ENCODE data around the gene CARD10. TPM values are rescaled to one million over a fixed set of nuclear protein-coding genes. Genes with fewer than 3 reads are reported as not detected.

The CARD10 gene
- polyA plus RNA-seq, 3 donors = 0.03 TPM; not detected in 2

GRCh38 chr22:37480387-37481346 lies 38.5 kb downstream of the CARD10 start:
- Histone ChIP-seq H3K79me2 (ENCODE audit: insufficient read depth, low read length) (peaks cover 65% of the 10 kb centered on the region), H3K27me3 (ENCODE audit: control insufficient read depth in 2 of 2, insufficient read depth in 2 of 2, low read length in 2 of 2) (no peaks in the 10 kb centered on the region), H3K27ac (ENCODE audit: low read depth in 1 of 2, low read length in 2 of 2) (peak overlapping the region in 1 of 2 donors; percentile 93), H3K4me3 (replicated peaks in 1 of 3; ENCODE audit: low read depth in 2 of 3, low read length in 3 of 3) (no peak overlapping the region), H3K4me2 (replicated peaks; ENCODE audit: extremely low read depth, low read length, poor library complexity, severe bottlenecking) (no peak overlapping the region), H2AFZ (ENCODE audit: insufficient read depth, low read depth, low read length, poor library complexity, severe bottlenecking) (no peak overlapping the region), H3K9me3 (replicated peaks in 1 of 2; ENCODE audit: control insufficient read depth in 1 of 2, insufficient read depth in 1 of 2, low read length in 2 of 2) (no peaks in the 10 kb centered on the region), H4K20me1 (ENCODE audit: insufficient read depth, low read length) (peaks cover 86% of the 10 kb centered on the region), H3K36me3 (replicated peaks in 1 of 2; ENCODE audit: control insufficient read depth in 1 of 2, insufficient read depth in 2 of 2, low read length in 2 of 2) (peaks cover 52 to 70% of the 10 kb centered on the region in 2 donors), H3K4me1 (ENCODE audit: control insufficient read depth in 1 of 2, insufficient read depth in 2 of 2, low read length in 2 of 2) (peaks cover 23 to 38% of the 10 kb centered on the region in 2 donors), H3K9ac (ENCODE audit: insufficient read depth, low read length, poor library complexity, severe bottlenecking) (no peak overlapping the region)
- Mint-ChIP-seq H3K4me3 (no peak overlapping the region), H3K27me3 (ENCODE audit: low read depth in 3 of 3) (peaks cover 0 to 4% (median 1%) of the 10 kb centered on the region in 3 donors), H3K27ac (peak overlapping the region in 3 of 7 donors; percentile 14 to 31 (median 22)), H3K4me1 (peaks cover 38% of the 10 kb centered on the region), H3K36me3 (peaks cover 55 to 74% of the 10 kb centered on the region in 2 donors), H3K9me3 (no peaks in the 10 kb centered on the region)
- DNase-seq = no peak
- intact Hi-C loops (cut with micrococcal nuclease) = no loop called here
- WGBS (ENCODE audit: insufficient coverage) = 91% methylated on average over 11 of the region's 17 CpGs
- TF ChIP-seq, protein P1, sequence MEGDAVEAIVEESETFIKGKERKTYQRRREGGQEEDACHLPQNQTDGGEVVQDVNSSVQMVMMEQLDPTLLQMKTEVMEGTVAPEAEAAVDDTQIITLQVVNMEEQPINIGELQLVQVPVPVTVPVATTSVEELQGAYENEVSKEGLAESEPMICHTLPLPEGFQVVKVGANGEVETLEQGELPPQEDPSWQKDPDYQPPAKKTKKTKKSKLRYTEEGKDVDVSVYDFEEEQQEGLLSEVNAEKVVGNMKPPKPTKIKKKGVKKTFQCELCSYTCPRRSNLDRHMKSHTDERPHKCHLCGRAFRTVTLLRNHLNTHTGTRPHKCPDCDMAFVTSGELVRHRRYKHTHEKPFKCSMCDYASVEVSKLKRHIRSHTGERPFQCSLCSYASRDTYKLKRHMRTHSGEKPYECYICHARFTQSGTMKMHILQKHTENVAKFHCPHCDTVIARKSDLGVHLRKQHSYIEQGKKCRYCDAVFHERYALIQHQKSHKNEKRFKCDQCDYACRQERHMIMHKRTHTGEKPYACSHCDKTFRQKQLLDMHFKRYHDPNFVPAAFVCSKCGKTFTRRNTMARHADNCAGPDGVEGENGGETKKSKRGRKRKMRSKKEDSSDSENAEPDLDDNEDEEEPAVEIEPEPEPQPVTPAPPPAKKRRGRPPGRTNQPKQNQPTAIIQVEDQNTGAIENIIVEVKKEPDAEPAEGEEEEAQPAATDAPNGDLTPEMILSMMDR (IDR thresholded peaks at IDR 0.05) = no peak

GRCh38 chr22:37479196-37479595 lies 40.0 kb downstream of the CARD10 start:
- no peak for DNase-seq
- Histone ChIP-seq H3K4me3 (replicated peaks in 1 of 3; ENCODE audit: low read depth in 2 of 3, low read length in 3 of 3) (no peak overlapping the region), H3K27ac (ENCODE audit: low read depth in 1 of 2, low read length in 2 of 2) (no peak overlapping the region), H3K36me3 (replicated peaks in 1 of 2; ENCODE audit: control insufficient read depth in 1 of 2, insufficient read depth in 2 of 2, low read length in 2 of 2) (peaks cover 65 to 85% of the 10 kb centered on the region in 2 donors), H3K27me3 (ENCODE audit: control insufficient read depth in 2 of 2, insufficient read depth in 2 of 2, low read length in 2 of 2) (no peaks in the 10 kb centered on the region), H2AFZ (ENCODE audit: insufficient read depth, low read depth, low read length, poor library complexity, severe bottlenecking) (no peak overlapping the region), H3K4me2 (replicated peaks; ENCODE audit: extremely low read depth, low read length, poor library complexity, severe bottlenecking) (no peak overlapping the region), H3K4me1 (ENCODE audit: control insufficient read depth in 1 of 2, insufficient read depth in 2 of 2, low read length in 2 of 2) (peaks cover 13 to 23% of the 10 kb centered on the region in 2 donors), H3K79me2 (ENCODE audit: insufficient read depth, low read length) (peaks cover 52% of the 10 kb centered on the region), H4K20me1 (ENCODE audit: insufficient read depth, low read length) (peaks cover 98% of the 10 kb centered on the region), H3K9ac (ENCODE audit: insufficient read depth, low read length, poor library complexity, severe bottlenecking) (no peak overlapping the region), H3K9me3 (replicated peaks in 1 of 2; ENCODE audit: control insufficient read depth in 1 of 2, insufficient read depth in 1 of 2, low read length in 2 of 2) (no peaks in the 10 kb centered on the region)
- H3K27ac Mint-ChIP-seq = peak overlapping the region in 2 of 7 donors; percentile 10 to 68
- H3K4me1 Mint-ChIP-seq = peaks cover 28% of the 10 kb centered on the region
- TF ChIP-seq, protein P1 (IDR thresholded peaks at IDR 0.05) = no peak
- intact Hi-C loops (cut with micrococcal nuclease) = no loop called here
- peaks cover 0 to 4% (median 4%) of the 10 kb centered on the region in 3 donors for H3K27me3 Mint-ChIP-seq (ENCODE audit: low read depth in 3 of 3)
- H3K36me3 Mint-ChIP-seq = peaks cover 63 to 89% of the 10 kb centered on the region in 2 donors
- H3K4me3 Mint-ChIP-seq = no peak overlapping the region
- WGBS (ENCODE audit: insufficient coverage) = 98% methylated on average over 11 of the region's 15 CpGs
- no peaks in the 10 kb centered on the region for H3K9me3 Mint-ChIP-seq
